Gastroesophageal sphincter (tissue), 3 donors: ENCODE measurements around the gene KCNMA1.

Source experiments
- CTCF ChIP-seq, 4 experiments: fragments of 200-600 bp in 2 of 4; fragments of 450-650 bp in 2 of 4; sonication (generic) in 1 of 4; IDR thresholded peaks; one replicate each; pipeline ENCODE4 v1.5.1; 2017 to 2019; ENCODE audit warnings: antibody characterized with exemption in 4 of 4, mild to moderate bottlenecking in 2 of 4, moderate library complexity in 2 of 4
- POLR2A ChIP-seq, 2 donors: fragments of 450-650 bp; IDR thresholded peaks; one replicate each; pipeline ENCODE4 v1.6.1; 2017; ENCODE audit warnings: antibody characterized with exemption in 2 of 2, mild to moderate bottlenecking in 2 of 2, moderate library complexity in 1 of 2
- POLR2AphosphoS5 ChIP-seq: sonication (generic); formaldehyde crosslinking; IDR thresholded peaks from one replicate; pipeline ENCODE4 v1.6.1; 2017; ENCODE audit warnings: antibody characterized with exemption

- TF ChIP-seq CTCF (IDR thresholded peaks at IDR 0.05) = no peak
- no peak for TF ChIP-seq POLR2AphosphoS5
- TF ChIP-seq POLR2A (IDR thresholded peaks at IDR 0.05) = no peak
Observed at GRCh38 chr10:77036276-77036675, 601.3 kb downstream of the KCNMA1 start.
